BE2C (cell line): Measurements from ENCODE around the gene MAP6.

ENCODE experiments used
- DNase-seq: peaks from one replicate; pipeline ENCODE4 v3.0.0-alpha.2; 2020
- H3K27me3 ChIP-seq: fragments of 250-450 bp; sonication (Bioruptor Pico); 2 replicates; pipeline ENCODE4 v1.5.1; 2020; ENCODE audit warnings: mild to moderate bottlenecking
- H3K36me3 ChIP-seq: fragments of 250-450 bp; sonication (Bioruptor Pico); 2 replicates; pipeline ENCODE4 v1.5.1; 2020; ENCODE audit warnings: mild to moderate bottlenecking
- H3K4me1 ChIP-seq: fragments of 250-450 bp; sonication (Bioruptor Pico); 2 replicates; pipeline ENCODE4 v1.5.1; 2020
- H3K4me3 ChIP-seq: 2 replicates; pipeline ENCODE4 v1.5.1; 2011; ENCODE audit warnings: low read depth, low read length
- H3K9me3 ChIP-seq: fragments of 250-450 bp; sonication (Bioruptor Pico); 2 replicates; pipeline ENCODE4 v1.5.1; 2020
- CTCF ChIP-seq: IDR thresholded peaks from 2 replicates; pipeline ENCODE4 v1.5.1; 2012; ENCODE audit warnings: mild to moderate bottlenecking, low read depth, low read length

The MAP6 gene

GRCh38 chr11:75652936-75653335 lies 15.9 kb downstream of the MAP6 start:
- Histone ChIP-seq H3K36me3 (no peaks in the 10 kb centered on the region), H3K27me3 (no peaks in the 10 kb centered on the region), H3K4me3 (no peak overlapping the region), H3K9me3 (no peaks in the 10 kb centered on the region), H3K4me1 (no peaks in the 10 kb centered on the region)
- no peak for DNase-seq
- no peak for TF ChIP-seq CTCF

DNA sequence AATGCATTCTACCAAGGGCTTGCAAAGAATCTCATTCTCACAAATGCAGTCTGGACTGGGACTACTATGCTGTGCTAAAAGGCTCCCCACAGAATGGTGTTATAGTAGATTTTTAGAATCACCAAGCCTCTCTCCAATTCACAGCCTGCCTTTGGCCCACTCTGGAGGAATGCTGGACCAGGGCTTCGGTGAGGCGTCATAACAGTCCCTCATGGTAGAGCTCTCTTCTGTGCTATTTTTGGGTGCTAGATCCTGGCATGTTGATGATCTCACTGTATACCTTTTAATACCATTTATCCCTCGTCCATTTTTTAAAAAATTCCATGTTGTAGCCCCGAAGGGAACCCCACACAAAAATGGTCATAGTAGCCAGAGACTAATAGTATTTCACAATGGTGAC lies 17.6 kb downstream of the MAP6 start:
- TF ChIP-seq CTCF = no peak
- no peaks in the 10 kb centered on the region for H3K27me3 ChIP-seq
- no peak overlapping the region for H3K4me3 ChIP-seq
- H3K9me3 ChIP-seq = no peaks in the 10 kb centered on the region
- no peaks in the 10 kb centered on the region for H3K4me1 ChIP-seq
- H3K36me3 ChIP-seq = no peaks in the 10 kb centered on the region
- DNase-seq = no peak

- Histone ChIP-seq H3K27me3 (no peaks in the 10 kb centered on the region), H3K4me1 (no peaks in the 10 kb centered on the region), H3K36me3 (no peaks in the 10 kb centered on the region), H3K4me3 (no peak overlapping the region), H3K9me3 (no peaks in the 10 kb centered on the region)
- TF ChIP-seq CTCF = no peak
- DNase-seq = no peak
Measured at GRCh38 chr11:75650167-75650723, 18.6 kb downstream of the MAP6 start.

DNA sequence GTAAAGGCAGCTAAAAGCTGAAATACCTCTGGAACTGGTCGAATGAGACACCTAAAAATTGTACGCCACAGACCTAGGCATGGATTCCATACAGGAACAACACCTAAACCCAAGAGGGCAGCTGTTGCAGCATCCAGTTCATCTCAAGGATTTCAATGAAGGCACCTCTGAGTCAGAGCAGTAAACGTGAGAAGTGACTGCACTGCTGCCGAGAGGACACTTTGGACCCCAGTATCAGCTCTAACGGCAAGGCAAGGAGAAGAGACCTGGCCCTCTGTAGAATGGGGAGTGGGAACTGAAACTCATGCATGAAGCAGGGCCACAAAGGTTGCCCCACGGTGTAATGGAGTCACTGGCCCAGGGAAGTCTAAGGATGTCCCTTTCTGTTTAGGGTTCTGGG lies 23.9 kb downstream of the MAP6 start:
- Histone ChIP-seq H3K9me3 (no peaks in the 10 kb centered on the region), H3K36me3 (no peaks in the 10 kb centered on the region), H3K4me3 (no peak overlapping the region), H3K4me1 (peaks cover 5% of the 10 kb centered on the region), H3K27me3 (no peaks in the 10 kb centered on the region)
- no peak for TF ChIP-seq CTCF
- DNase-seq = no peak

DNA sequence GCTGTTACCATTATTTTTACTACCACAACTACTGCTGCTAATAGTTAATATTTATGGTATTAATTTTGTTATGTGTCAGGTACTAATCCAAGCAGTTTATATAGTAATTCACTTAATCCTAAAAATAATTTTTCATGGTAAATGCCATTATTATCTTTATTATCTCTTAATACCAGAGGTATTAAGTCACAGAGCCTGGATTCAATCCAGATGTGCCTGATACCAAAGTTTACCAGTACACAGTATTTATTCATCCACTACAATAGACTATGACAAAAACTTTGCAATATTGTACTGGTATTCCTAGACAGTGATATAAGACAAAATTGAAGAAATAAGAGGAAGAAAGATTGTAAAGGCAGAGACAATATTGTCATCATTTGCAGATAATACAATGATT lies 24.5 kb downstream of the MAP6 start:
- H3K36me3 ChIP-seq = no peaks in the 10 kb centered on the region
- no peak overlapping the region for H3K4me3 ChIP-seq
- no peaks in the 10 kb centered on the region for H3K27me3 ChIP-seq
- no peaks in the 10 kb centered on the region for H3K9me3 ChIP-seq
- H3K4me1 ChIP-seq = peaks cover 7% of the 10 kb centered on the region
- DNase-seq = no peak
- TF ChIP-seq CTCF = no peak

DNA sequence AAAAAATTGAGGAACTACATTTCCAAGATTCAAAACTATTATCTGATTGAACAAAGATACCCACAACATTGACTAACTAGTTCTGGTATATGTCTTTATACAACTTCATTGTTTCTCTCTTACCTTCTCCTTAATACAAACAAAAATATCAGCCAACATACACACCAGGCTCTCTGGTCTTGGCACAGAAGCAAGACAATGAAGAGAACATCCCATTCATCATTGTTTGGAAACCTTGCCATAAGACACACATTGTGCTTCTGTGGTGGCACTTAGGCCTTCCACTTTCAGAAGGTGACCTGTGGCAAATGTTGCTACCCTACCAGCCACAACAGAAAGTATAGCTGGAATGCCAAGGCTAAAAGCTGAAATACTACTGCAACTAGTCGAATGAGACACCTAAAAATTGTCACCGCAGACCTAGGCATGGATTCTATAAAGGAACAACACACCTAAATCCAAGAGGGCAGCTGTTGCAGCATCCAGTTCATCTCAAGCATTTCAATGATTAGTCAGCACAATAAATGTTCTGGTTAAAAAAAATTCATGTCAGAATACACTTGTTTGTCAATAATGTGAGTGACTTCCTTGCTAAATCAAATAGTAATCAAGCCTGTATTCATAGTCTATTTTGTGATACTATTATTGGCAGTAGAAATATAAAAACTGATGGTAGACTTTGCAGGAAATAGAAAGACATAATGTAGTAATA lies 26.3 kb downstream of the MAP6 start:
- Histone ChIP-seq H3K4me1 (peaks cover 21% of the 10 kb centered on the region), H3K9me3 (no peaks in the 10 kb centered on the region), H3K36me3 (no peaks in the 10 kb centered on the region), H3K4me3 (no peak overlapping the region), H3K27me3 (no peaks in the 10 kb centered on the region)
- TF ChIP-seq CTCF = no peak
- DNase-seq = no peak
